HEK293 (cell line): ENCODE results near the gene TMEM126B.
A peak's percentile ranks its signal among the peaks of the same experiment; 100 is the strongest.

Experiments
- CTCF ChIA-PET: fragments of 350-600 bp; formaldehyde crosslinking; extraction: SDS; loops from one replicate; lab custom pipeline; 2021; ENCODE audit warnings: antibody characterized with exemption; lab: Yijun Ruan, JAX
- POLR2A ChIA-PET: fragments of 300-600 bp; formaldehyde crosslinking; extraction: SDS; loops from one replicate; lab custom pipeline; 2020; ENCODE audit warnings: antibody characterized with exemption, inconsistent platforms; lab: Yijun Ruan, JAX
- H3K27ac ChIP-seq: fragments of 200-500 bp; sonication (Bioruptor generic); 2 replicates; pipeline ENCODE4 v1.5.1; 2014; ENCODE audit warnings: low read depth, low read length, control low read depth, inconsistent platforms; ENCODE audit errors: extremely low read depth
- H3K36me3 ChIP-seq, 2 experiments: fragments of 200-500 bp in 1 of 2; sonication (Bioruptor generic) in 1 of 2; 1 replicate in 1 of 2; 2 replicates in 1 of 2; pipeline ENCODE4 v1.5.1; 2014 to 2017; ENCODE audit warnings: inconsistent platforms in 2 of 2, low read length in 2 of 2; ENCODE audit not compliant: control insufficient read depth in 2 of 2, insufficient read depth in 1 of 2
- H3K4me1 ChIP-seq: fragments of 200-500 bp; sonication (Bioruptor generic); 2 replicates; pipeline ENCODE4 v1.5.1; 2014; ENCODE audit warnings: mild to moderate bottlenecking, low read length, inconsistent platforms; ENCODE audit not compliant: control insufficient read depth, insufficient read depth
- H3K4me3 ChIP-seq: 2 replicates; pipeline ENCODE4 v1.5.1; 2011; ENCODE audit warnings: low read depth, mild to moderate bottlenecking, control low read depth, low read length, moderate library complexity
- H3K9me3 ChIP-seq: fragments of 200-500 bp; sonication (Bioruptor generic); 2 replicates; pipeline ENCODE4 v1.5.1; 2014; ENCODE audit warnings: low read depth, low read length, inconsistent platforms; ENCODE audit not compliant: control insufficient read depth, insufficient read depth
- GLIS2 ChIP-seq: fragments of 450-650 bp; formaldehyde crosslinking; IDR thresholded peaks from 2 replicates; pipeline ENCODE4 v1.5.1; 2016; ENCODE audit warnings: missing biosample characterization, missing genetic modification characterization
- MZF1 ChIP-seq: fragments of 450-650 bp; formaldehyde crosslinking; IDR thresholded peaks from 2 replicates; pipeline ENCODE4 v1.5.1; 2017; ENCODE audit warnings: missing biosample characterization, missing genetic modification characterization, borderline replicate concordance
- SP2 ChIP-seq: fragments of 450-650 bp; formaldehyde crosslinking; IDR thresholded peaks from 2 replicates; pipeline ENCODE4 v1.5.1; 2016; ENCODE audit warnings: missing biosample characterization, missing genetic modification characterization
- SP3 ChIP-seq: fragments of 450-650 bp; formaldehyde crosslinking; IDR thresholded peaks from 2 replicates; pipeline ENCODE4 v1.5.1; 2016; ENCODE audit warnings: missing biosample characterization, missing genetic modification characterization
- SP7 ChIP-seq: fragments of 450-650 bp; formaldehyde crosslinking; IDR thresholded peaks from 2 replicates; pipeline ENCODE4 v1.5.1; 2016; ENCODE audit warnings: missing biosample characterization, missing genetic modification characterization
- YY2 ChIP-seq: fragments of 450-650 bp; formaldehyde crosslinking; IDR thresholded peaks from 2 replicates; pipeline ENCODE4 v1.5.1; 2016; ENCODE audit warnings: missing biosample characterization, missing genetic modification characterization
- ZBTB17 ChIP-seq: fragments of 450-650 bp; formaldehyde crosslinking; IDR thresholded peaks from 2 replicates; pipeline ENCODE4 v1.5.1; 2016; ENCODE audit warnings: missing biosample characterization, missing genetic modification characterization
- ZBTB21 ChIP-seq: fragments of 450-650 bp; formaldehyde crosslinking; IDR thresholded peaks from 2 replicates; pipeline ENCODE4 v1.5.1; 2017; ENCODE audit warnings: missing biosample characterization, missing genetic modification characterization
- ZNF560 ChIP-seq: fragments of 450-650 bp; formaldehyde crosslinking; IDR thresholded peaks from 2 replicates; pipeline ENCODE4 v1.5.1; 2017; ENCODE audit warnings: missing biosample characterization, missing genetic modification characterization, borderline replicate concordance
- ZNF629 ChIP-seq: fragments of 450-650 bp; formaldehyde crosslinking; IDR thresholded peaks from 2 replicates; pipeline ENCODE4 v1.5.1; 2017; ENCODE audit warnings: missing biosample characterization, missing genetic modification characterization
- ZNF785 ChIP-seq: fragments of 450-650 bp; formaldehyde crosslinking; IDR thresholded peaks from 2 replicates; pipeline ENCODE4 v1.5.1; 2016; ENCODE audit warnings: missing biosample characterization, missing genetic modification characterization
- ZNF791 ChIP-seq: fragments of 450-650 bp; formaldehyde crosslinking; IDR thresholded peaks from 2 replicates; pipeline ENCODE4 v1.5.1; 2016; ENCODE audit warnings: missing biosample characterization, missing genetic modification characterization
- TF ChIP-seq, protein P1 (sequence below): fragments of 450-650 bp; formaldehyde crosslinking; IDR thresholded peaks from 2 replicates; pipeline ENCODE4 v1.5.1; 2017; ENCODE audit warnings: missing biosample characterization, missing genetic modification characterization
- TF ChIP-seq, protein P2 (sequence below): fragments of 450-650 bp; formaldehyde crosslinking; IDR thresholded peaks from 2 replicates; pipeline ENCODE4 v1.5.1; 2016; ENCODE audit warnings: missing biosample characterization, missing genetic modification characterization
- TF ChIP-seq, protein P3 (sequence below): fragments of 450-650 bp; formaldehyde crosslinking; IDR thresholded peaks from 2 replicates; pipeline ENCODE4 v1.5.1; 2017; ENCODE audit warnings: missing biosample characterization, mild to moderate bottlenecking, missing genetic modification characterization, moderate library complexity
- TF ChIP-seq, protein P4 (sequence below): fragments of 450-650 bp; formaldehyde crosslinking; IDR thresholded peaks from 2 replicates; pipeline ENCODE4 v1.5.1; 2016; ENCODE audit warnings: missing biosample characterization, missing genetic modification characterization
- TF ChIP-seq, protein P5 (sequence below): fragments of 450-650 bp; formaldehyde crosslinking; IDR thresholded peaks from 2 replicates; pipeline ENCODE4 v1.5.1; 2016; ENCODE audit warnings: missing biosample characterization, missing genetic modification characterization
- TF ChIP-seq, protein P6 (sequence below): fragments of 450-650 bp; formaldehyde crosslinking; IDR thresholded peaks from 2 replicates; pipeline ENCODE4 v1.5.1; 2016; ENCODE audit warnings: missing biosample characterization, missing genetic modification characterization
- TF ChIP-seq, protein P7 (sequence below): fragments of 450-650 bp; formaldehyde crosslinking; IDR thresholded peaks from 2 replicates; pipeline ENCODE4 v1.5.1; 2016; ENCODE audit warnings: missing biosample characterization, missing genetic modification characterization, low read depth

Gene TMEM126B

DNA sequence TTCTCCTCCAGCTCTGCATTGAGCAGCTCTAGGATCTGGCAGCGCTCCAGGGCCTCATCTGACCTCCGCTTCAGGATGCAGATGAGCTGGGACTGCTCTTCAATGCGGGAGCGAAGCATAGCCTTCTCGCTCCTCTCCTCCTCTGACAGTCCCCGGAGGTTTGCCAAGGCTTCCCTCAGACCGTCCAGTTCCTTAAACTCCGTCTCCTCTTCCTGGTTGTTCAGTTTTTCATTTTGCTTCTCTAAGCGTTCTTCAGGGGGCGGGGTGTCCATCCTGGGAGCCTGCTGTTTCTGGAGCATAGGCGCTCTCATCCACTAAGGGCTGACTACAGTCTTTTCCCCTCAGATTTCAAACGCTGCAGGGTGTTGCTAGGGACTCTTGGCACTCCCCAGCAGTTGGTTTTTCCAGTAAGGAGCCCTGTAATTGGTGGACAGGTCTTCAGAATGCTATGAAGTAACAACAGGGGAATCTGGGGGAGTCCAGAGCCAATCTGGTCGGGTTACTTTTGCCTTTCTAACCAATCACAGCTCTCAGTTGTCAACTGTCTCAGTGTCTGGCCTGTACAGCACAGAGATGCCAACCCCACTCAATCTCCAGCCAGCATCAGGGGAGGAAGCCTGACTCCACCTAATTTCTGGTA, 57.5 kb downstream of the TMEM126B start, which contains the start of gene CCDC89:
TSS of gene CCDC89 (minus strand) at position 376 of the 640 bp plus-strand sequence. CDS start at position 311, 65 bp downstream.
- ChIA-PET CTCF (interaction anchor here (0.7 to 2.6 kb wide), 6 partner anchors 8 to 169 kb away, joined by 3 to 7 read pairs (median 5); partner anchors contain the start of gene CCDC83), POLR2A (interaction anchor here (0.5 to 1.5 kb wide), 4 partner anchors 21 to 568 kb away, joined by 3 to 5 read pairs (median 4); partner anchors contain the start of genes CREBZF and TMEM126B)
- peak within 1 kb of the TSS; percentile 31 for H3K4me3 ChIP-seq
- peak within 1 kb of the TSS; percentile 70 for H3K27ac ChIP-seq
- H3K9me3 ChIP-seq = no peaks in the 10 kb centered on the region
- no peaks in the 10 kb centered on the region for H3K4me1 ChIP-seq
- H3K36me3 ChIP-seq = no peaks in the 10 kb centered on the region
- TF ChIP-seq, protein P1, sequence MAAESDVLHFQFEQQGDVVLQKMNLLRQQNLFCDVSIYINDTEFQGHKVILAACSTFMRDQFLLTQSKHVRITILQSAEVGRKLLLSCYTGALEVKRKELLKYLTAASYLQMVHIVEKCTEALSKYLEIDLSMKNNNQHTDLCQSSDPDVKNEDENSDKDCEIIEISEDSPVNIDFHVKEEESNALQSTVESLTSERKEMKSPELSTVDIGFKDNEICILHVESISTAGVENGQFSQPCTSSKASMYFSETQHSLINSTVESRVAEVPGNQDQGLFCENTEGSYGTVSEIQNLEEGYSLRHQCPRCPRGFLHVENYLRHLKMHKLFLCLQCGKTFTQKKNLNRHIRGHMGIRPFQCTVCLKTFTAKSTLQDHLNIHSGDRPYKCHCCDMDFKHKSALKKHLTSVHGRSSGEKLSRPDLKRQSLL = peak; percentile 99; the same call in 1 of the 2 replicates
- TF ChIP-seq, protein P2, sequence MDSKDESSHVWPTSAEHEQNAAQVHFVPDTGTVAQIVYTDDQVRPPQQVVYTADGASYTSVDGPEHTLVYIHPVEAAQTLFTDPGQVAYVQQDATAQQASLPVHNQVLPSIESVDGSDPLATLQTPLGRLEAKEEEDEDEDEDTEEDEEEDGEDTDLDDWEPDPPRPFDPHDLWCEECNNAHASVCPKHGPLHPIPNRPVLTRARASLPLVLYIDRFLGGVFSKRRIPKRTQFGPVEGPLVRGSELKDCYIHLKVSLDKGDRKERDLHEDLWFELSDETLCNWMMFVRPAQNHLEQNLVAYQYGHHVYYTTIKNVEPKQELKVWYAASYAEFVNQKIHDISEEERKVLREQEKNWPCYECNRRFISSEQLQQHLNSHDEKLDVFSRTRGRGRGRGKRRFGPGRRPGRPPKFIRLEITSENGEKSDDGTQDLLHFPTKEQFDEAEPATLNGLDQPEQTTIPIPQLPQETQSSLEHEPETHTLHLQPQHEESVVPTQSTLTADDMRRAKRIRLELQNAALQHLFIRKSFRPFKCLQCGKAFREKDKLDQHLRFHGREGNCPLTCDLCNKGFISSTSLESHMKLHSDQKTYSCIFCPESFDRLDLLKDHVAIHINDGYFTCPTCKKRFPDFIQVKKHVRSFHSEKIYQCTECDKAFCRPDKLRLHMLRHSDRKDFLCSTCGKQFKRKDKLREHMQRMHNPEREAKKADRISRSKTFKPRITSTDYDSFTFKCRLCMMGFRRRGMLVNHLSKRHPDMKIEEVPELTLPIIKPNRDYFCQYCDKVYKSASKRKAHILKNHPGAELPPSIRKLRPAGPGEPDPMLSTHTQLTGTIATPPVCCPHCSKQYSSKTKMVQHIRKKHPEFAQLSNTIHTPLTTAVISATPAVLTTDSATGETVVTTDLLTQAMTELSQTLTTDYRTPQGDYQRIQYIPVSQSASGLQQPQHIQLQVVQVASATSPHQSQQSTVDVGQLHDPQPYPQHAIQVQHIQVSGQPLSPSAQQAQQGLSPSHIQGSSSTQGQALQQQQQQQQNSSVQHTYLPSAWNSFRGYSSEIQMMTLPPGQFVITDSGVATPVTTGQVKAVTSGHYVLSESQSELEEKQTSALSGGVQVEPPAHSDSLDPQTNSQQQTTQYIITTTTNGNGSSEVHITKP (tag by site-specific recombination) = 0 out of 2 replicates have a peak, but pooled peaks have one; percentile 16
- TF ChIP-seq, protein P3, sequence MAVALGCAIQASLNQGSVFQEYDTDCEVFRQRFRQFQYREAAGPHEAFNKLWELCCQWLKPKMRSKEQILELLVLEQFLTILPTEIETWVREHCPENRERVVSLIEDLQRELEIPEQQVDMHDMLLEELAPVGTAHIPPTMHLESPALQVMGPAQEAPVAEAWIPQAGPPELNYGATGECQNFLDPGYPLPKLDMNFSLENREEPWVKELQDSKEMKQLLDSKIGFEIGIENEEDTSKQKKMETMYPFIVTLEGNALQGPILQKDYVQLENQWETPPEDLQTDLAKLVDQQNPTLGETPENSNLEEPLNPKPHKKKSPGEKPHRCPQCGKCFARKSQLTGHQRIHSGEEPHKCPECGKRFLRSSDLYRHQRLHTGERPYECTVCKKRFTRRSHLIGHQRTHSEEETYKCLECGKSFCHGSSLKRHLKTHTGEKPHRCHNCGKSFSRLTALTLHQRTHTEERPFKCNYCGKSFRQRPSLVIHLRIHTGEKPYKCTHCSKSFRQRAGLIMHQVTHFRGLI = no peak
- TF ChIP-seq MZF1 (peak; percentile 100), ZNF560 (tag by site-specific recombination) (no peak), SP7 (0 out of 2 replicates have a peak, but pooled peaks have one; percentile 24), ZBTB21 (tag by site-specific recombination) (no peak), ZNF629 (tag by site-specific recombination) (no peak), ZBTB17 (tag by site-specific recombination) (peak; percentile 90), SP3 (0 out of 2 replicates have a peak, but pooled peaks have one; percentile 13), GLIS2 (tag by site-specific recombination) (peak; percentile 38), ZNF785 (tag by site-specific recombination) (no peak), YY2 (tag by site-specific recombination) (no peak), SP2 (peak; percentile 76), ZNF791 (tag by site-specific recombination) (no peak)
- TF ChIP-seq, protein P4, sequence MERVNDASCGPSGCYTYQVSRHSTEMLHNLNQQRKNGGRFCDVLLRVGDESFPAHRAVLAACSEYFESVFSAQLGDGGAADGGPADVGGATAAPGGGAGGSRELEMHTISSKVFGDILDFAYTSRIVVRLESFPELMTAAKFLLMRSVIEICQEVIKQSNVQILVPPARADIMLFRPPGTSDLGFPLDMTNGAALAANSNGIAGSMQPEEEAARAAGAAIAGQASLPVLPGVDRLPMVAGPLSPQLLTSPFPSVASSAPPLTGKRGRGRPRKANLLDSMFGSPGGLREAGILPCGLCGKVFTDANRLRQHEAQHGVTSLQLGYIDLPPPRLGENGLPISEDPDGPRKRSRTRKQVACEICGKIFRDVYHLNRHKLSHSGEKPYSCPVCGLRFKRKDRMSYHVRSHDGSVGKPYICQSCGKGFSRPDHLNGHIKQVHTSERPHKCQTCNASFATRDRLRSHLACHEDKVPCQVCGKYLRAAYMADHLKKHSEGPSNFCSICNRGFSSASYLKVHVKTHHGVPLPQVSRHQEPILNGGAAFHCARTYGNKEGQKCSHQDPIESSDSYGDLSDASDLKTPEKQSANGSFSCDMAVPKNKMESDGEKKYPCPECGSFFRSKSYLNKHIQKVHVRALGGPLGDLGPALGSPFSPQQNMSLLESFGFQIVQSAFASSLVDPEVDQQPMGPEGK (tag by site-specific recombination) = 0 out of 2 replicates have a peak, but pooled peaks have one; percentile 27
- TF ChIP-seq, protein P5, sequence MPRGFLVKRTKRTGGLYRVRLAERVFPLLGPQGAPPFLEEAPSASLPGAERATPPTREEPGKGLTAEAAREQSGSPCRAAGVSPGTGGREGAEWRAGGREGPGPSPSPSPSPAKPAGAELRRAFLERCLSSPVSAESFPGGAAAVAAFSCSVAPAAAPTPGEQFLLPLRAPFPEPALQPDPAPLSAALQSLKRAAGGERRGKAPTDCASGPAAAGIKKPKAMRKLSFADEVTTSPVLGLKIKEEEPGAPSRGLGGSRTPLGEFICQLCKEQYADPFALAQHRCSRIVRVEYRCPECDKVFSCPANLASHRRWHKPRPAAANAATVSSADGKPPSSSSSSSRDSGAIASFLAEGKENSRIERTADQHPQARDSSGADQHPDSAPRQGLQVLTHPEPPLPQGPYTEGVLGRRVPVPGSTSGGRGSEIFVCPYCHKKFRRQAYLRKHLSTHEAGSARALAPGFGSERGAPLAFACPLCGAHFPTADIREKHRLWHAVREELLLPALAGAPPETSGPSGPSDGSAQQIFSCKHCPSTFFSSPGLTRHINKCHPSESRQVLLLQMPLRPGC (tag by site-specific recombination) = no peak
- TF ChIP-seq, protein P6, sequence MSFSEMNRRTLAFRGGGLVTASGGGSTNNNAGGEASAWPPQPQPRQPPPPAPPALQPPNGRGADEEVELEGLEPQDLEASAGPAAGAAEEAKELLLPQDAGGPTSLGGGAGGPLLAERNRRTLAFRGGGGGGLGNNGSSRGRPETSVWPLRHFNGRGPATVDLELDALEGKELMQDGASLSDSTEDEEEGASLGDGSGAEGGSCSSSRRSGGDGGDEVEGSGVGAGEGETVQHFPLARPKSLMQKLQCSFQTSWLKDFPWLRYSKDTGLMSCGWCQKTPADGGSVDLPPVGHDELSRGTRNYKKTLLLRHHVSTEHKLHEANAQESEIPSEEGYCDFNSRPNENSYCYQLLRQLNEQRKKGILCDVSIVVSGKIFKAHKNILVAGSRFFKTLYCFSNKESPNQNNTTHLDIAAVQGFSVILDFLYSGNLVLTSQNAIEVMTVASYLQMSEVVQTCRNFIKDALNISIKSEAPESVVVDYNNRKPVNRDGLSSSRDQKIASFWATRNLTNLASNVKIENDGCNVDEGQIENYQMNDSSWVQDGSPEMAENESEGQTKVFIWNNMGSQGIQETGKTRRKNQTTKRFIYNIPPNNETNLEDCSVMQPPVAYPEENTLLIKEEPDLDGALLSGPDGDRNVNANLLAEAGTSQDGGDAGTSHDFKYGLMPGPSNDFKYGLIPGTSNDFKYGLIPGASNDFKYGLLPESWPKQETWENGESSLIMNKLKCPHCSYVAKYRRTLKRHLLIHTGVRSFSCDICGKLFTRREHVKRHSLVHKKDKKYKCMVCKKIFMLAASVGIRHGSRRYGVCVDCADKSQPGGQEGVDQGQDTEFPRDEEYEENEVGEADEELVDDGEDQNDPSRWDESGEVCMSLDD = no peak
- TF ChIP-seq, protein P7, sequence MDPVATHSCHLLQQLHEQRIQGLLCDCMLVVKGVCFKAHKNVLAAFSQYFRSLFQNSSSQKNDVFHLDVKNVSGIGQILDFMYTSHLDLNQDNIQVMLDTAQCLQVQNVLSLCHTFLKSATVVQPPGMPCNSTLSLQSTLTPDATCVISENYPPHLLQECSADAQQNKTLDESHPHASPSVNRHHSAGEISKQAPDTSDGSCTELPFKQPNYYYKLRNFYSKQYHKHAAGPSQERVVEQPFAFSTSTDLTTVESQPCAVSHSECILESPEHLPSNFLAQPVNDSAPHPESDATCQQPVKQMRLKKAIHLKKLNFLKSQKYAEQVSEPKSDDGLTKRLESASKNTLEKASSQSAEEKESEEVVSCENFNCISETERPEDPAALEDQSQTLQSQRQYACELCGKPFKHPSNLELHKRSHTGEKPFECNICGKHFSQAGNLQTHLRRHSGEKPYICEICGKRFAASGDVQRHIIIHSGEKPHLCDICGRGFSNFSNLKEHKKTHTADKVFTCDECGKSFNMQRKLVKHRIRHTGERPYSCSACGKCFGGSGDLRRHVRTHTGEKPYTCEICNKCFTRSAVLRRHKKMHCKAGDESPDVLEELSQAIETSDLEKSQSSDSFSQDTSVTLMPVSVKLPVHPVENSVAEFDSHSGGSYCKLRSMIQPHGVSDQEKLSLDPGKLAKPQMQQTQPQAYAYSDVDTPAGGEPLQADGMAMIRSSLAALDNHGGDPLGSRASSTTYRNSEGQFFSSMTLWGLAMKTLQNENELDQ (tag by site-specific recombination) = no peak
